IPS-18c (cell line): ENCODE data around the gene SLC6A4.
"Not testable (repeated sequence)": the region's sequence is repeated elsewhere in the genome, so short reads cannot be mapped to it uniquely, and the experiment has no call there.

Experiments
- H3K4me3 ChIP-seq: 2 replicates; pipeline ENCODE4 v1.7.0; 2013; ENCODE audit warnings: low read depth, mild to moderate bottlenecking, low read length, moderate library complexity; ENCODE audit not compliant: insufficient read depth
- H3K9me3 ChIP-seq: one replicate; pipeline ENCODE4 v1.6.1; 2013; ENCODE audit warnings: mild to moderate bottlenecking, low read length, moderate library complexity; ENCODE audit not compliant: control insufficient read depth, insufficient read depth

Gene SLC6A4

DNA sequence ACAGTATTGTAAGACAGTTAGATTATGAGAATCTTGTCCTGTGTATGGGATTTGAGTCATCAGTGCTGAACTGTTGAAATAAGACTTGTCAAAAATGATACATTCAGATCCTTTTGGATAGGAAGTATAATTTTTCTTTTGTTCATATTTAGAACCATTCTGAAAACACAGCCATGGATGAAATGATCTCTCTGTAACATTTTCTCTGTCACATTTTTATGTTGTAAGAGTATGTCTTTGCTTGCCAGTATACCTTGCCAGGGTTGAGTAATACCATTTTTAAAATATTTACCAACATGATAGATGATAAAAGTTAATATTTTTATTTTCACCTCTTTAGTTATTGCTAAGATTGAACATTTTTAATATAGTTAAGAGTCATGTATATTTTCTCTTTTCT, 73.9 kb downstream of the SLC6A4 start:
- no peak overlapping the region for H3K4me3 ChIP-seq
- H3K9me3 ChIP-seq: peaks cover 2% of the 10 kb centered on the region

DNA sequence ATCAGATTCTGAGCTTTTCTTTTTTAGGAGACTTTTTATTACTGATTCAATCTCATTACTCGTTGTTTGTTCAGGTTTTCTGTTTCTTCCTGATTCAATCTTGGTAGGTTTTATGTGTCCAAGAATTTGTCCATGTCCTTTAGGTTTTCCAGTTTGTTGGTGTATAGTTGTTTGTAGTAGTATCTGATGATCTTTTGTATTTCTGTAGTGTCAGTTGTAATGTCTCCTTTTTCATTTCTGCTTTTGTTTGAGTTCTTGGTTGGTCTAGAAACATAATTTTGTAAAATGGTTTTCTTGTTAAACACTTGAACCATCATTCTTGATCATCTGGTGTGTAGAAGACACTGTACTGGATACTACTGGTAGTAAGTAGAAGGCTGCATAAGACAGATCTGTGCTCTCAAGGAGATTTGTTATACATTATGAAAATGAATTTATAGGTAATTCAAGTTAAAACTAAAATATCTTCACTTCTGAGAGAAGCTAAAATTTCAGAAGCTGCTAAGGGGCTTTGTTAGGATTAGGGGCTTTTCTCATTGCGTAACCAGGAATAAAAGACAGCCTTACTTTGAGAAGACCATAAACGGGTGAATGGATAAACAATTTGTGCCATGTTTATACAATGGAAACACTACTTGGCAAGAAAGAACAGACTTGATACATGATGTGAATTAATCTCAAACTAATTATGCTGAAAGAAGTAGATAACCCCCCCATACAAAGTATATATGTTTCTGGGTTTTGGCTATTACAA, 74.9 kb downstream of the SLC6A4 start:
- no peak overlapping the region for H3K4me3 ChIP-seq
- peaks cover 2% of the 10 kb centered on the region for H3K9me3 ChIP-seq

DNA sequence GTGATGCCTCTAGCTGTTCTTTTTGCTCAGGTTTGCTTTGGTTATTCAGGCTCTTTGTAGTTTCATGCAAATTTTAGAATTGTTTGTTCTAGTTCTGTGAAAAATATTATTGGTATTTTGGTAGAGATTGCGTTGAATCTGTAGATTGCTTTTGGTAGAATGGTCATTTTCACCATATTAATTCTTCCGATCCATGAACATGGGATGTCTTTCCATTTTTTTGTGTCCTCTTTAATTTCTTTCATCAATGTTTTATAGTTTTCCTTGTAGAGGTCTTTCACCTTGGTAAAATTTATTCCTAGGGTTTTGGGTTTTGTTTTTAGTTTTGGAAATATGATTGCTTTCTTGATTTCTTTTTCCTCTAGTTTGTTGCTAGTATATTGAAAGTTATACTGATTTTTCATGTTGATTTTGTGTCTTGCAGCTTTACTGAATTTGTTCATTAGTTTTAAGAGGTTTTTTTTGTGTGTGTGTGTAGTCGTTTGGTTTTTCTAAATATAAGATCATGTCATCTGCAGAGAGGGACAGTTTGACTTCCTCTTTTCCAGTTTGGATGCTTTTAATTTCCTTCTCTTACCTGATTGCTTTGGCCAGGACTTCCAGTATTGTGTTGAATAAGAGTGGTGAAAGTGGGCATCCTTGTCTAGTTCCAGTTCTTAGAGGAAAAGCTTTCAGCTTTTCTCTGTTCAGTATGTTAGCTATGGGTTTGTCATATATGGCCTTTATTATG, 76.4 kb downstream of the SLC6A4 start:
- no peak overlapping the region for H3K4me3 ChIP-seq
- peaks cover 2% of the 10 kb centered on the region for H3K9me3 ChIP-seq

DNA sequence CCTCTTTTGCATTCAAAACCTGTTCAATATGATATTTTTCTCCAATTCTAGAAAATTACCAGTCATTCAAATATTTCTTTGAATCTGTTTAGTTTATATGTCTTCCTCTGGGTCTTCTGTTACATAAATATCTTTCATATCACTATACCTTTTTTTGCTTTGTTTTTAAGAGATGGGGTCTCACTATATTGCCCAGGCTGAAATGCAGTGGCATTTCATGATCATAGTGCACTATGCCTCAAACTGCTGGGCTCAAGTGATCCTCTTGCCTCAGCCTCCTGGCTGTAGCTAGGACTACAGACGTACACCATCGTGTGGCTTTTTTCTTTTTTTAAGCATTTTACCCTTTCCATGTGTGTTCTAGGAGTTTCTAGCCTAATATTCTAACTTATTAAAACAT, 80.1 kb downstream of the SLC6A4 start:
- Histone ChIP-seq H3K4me3 (no peak overlapping the region), H3K9me3 (peaks cover 2% of the 10 kb centered on the region)

DNA sequence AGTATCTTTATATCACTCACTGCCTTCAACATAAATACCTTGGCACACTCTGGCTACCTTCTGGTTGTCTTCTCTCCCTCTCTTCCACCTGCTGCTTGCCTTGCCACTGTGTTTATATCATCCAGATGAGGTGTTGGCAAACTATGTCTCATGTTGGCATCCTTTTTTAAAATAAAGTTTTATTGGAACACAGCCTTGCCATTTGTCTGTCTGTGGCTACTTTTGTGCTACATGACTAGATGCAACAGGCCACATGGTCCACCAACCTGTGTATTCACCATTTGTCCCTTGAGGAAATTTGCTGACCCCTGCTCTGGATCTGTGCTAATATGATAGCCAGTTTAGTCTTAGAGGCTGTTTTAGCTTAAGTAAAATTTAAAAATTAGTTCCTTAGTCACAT, 82.0 kb downstream of the SLC6A4 start:
- H3K4me3 ChIP-seq: no peak overlapping the region
- no peaks in the 10 kb centered on the region for H3K9me3 ChIP-seq

DNA sequence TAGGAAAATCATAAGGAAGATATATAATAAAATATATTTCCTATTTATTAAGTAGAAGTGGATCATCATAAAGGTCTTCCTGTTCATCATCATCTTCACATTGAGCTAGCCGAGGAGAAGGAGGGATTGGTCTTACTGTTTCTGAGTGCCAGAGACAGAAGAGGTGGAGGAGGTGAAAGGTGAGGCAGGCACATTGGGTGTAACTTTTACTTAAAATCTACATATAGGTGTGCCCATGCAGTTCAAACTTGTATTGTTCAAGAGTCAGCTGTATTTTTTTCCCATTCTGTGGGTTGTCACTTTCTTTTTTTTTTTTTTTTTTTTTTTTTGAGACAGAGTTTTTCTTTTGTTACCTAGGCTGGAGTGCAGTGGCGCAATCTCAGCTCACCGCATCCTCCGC, 84.0 kb downstream of the SLC6A4 start:
- Histone ChIP-seq H3K9me3 (no peaks in the 10 kb centered on the region), H3K4me3 (no peak overlapping the region)

DNA sequence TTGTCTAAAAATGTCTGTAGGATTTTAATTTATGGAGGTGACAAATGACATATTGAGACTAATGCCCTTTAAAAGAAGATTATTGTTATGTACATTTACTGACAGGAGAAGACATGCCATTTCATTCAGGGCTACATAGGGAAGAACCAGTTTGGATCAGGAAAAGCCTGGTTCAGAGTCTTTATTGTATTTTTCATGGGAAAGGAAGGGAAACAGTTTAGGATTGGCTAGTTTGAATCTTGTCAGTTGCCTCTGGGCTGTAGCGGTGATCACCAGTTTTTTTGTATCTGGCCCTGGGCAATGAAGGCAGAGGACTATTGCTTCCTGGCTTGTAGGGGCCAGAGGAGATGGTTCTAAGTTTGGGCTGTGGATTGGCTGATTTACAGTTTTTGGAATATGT, 87.1 kb downstream of the SLC6A4 start:
- Histone ChIP-seq H3K4me3 (no peak overlapping the region), H3K9me3 (no peaks in the 10 kb centered on the region)

DNA sequence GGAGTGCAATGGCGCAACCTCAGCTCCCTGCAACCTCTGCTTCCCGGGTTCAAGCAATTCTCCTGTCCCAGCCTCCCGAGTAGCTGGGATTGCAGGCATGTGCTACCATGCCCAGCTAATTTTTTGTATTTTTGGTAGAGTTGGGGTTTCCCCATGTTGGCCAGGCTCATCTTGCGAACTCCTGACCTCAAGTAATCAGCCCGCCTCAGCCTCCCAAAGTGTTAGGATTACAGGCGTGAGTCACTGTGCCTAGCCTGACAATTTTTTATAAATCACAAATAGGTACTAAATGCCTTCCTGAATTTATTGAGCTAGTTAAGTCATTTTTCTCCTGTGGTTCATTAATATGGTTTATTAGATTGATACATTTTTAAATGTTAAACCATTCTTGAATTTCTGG, 87.6 kb downstream of the SLC6A4 start:
- H3K4me3 ChIP-seq, H3K9me3 ChIP-seq: not testable (repeated sequence)
